Keratinocyte (primary cell): ENCODE data around the gene ARL3.

ENCODE experiments used
- EZH2 ChIP-seq: IDR thresholded peaks from one replicate; pipeline ENCODE4 v1.6.1; 2012; ENCODE audit warnings: inconsistent platforms, mild to moderate bottlenecking, low read length, moderate library complexity
- TF ChIP-seq, protein P1 (sequence below), 3 experiments: IDR thresholded peaks in 1 of 3; conservative IDR thresholded peaks in 1 of 3; optimal IDR thresholded peaks in 1 of 3; 2 replicates in 2 of 3; 3 replicates in 1 of 3; pipeline versions ENCODE3 to v1.5.1; 2011; ENCODE audit warnings: low read length in 3 of 3, mild to moderate bottlenecking in 3 of 3, moderate library complexity in 2 of 3, control low read depth in 1 of 3, inconsistent platforms in 1 of 3; ENCODE audit not compliant: insufficient read depth in 2 of 3; ENCODE audit errors: extremely low read depth in 1 of 3

GRCh38 chr10:102632394-102633111 is 81.6 kb downstream of the ARL3 start:
- TF ChIP-seq, protein P1, sequence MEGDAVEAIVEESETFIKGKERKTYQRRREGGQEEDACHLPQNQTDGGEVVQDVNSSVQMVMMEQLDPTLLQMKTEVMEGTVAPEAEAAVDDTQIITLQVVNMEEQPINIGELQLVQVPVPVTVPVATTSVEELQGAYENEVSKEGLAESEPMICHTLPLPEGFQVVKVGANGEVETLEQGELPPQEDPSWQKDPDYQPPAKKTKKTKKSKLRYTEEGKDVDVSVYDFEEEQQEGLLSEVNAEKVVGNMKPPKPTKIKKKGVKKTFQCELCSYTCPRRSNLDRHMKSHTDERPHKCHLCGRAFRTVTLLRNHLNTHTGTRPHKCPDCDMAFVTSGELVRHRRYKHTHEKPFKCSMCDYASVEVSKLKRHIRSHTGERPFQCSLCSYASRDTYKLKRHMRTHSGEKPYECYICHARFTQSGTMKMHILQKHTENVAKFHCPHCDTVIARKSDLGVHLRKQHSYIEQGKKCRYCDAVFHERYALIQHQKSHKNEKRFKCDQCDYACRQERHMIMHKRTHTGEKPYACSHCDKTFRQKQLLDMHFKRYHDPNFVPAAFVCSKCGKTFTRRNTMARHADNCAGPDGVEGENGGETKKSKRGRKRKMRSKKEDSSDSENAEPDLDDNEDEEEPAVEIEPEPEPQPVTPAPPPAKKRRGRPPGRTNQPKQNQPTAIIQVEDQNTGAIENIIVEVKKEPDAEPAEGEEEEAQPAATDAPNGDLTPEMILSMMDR (optimal IDR thresholded peaks at IDR 0.05 in 1 of 3, IDR thresholded peaks at IDR 0.05 in 1 of 3, conservative IDR thresholded peaks at IDR 0.05 in 1 of 3; ENCODE audit: extremely low read depth in 1 of 3, insufficient read depth in 2 of 3, low read length in 3 of 3), result no peak
- TF ChIP-seq EZH2, result no peak
